Keratinocyte (primary cell): ENCODE results near the gene GDPD1.

Source experiments
- CTCF ChIP-seq, 3 experiments: IDR thresholded peaks in 1 of 3; conservative IDR thresholded peaks in 1 of 3; optimal IDR thresholded peaks in 1 of 3; 2 replicates in 2 of 3; 3 replicates in 1 of 3; pipeline versions ENCODE3 to v1.5.1; 2011; ENCODE audit warnings: low read length in 3 of 3, mild to moderate bottlenecking in 3 of 3, moderate library complexity in 2 of 3, control low read depth in 1 of 3, inconsistent platforms in 1 of 3; ENCODE audit not compliant: insufficient read depth in 2 of 3; ENCODE audit errors: extremely low read depth in 1 of 3
- EZH2 ChIP-seq: IDR thresholded peaks from one replicate; pipeline ENCODE4 v1.6.1; 2012; ENCODE audit warnings: inconsistent platforms, mild to moderate bottlenecking, low read length, moderate library complexity

GRCh38 chr17:59267776-59268175 is 47.5 kb downstream of the GDPD1 start:
- TF ChIP-seq CTCF (optimal IDR thresholded peaks at IDR 0.05 in 1 of 3, IDR thresholded peaks at IDR 0.05 in 1 of 3, conservative IDR thresholded peaks at IDR 0.05 in 1 of 3; ENCODE audit: extremely low read depth in 1 of 3, insufficient read depth in 2 of 3, low read length in 3 of 3) (no peak), EZH2 (no peak)
